SK-N-SH treated with all-trans-retinoic acid at 6 μM for 48 hours (cell line): Measurements from ENCODE around the gene HYI.

Experiments
- TF ChIP-seq, protein P1 (sequence below): fragments of 250-450 bp; sonication (Bioruptor Pico); IDR thresholded peaks from 2 replicates; pipeline ENCODE4 v1.8.0; 2020; ENCODE audit warnings: mild to moderate bottlenecking, moderate library complexity, borderline replicate concordance
- TF ChIP-seq, protein P2 (sequence below): fragments of 250-450 bp; sonication (Bioruptor Pico); IDR thresholded peaks from 2 replicates; pipeline ENCODE4 v1.5.0; 2020; ENCODE audit warnings: mild to moderate bottlenecking, moderate library complexity
- TF ChIP-seq, protein P3 (sequence below): fragments of 250-450 bp; sonication (Bioruptor Pico); IDR thresholded peaks from 2 replicates; pipeline ENCODE4 v1.5.1; 2020; ENCODE audit warnings: low read depth, mild to moderate bottlenecking, moderate library complexity

DNA sequence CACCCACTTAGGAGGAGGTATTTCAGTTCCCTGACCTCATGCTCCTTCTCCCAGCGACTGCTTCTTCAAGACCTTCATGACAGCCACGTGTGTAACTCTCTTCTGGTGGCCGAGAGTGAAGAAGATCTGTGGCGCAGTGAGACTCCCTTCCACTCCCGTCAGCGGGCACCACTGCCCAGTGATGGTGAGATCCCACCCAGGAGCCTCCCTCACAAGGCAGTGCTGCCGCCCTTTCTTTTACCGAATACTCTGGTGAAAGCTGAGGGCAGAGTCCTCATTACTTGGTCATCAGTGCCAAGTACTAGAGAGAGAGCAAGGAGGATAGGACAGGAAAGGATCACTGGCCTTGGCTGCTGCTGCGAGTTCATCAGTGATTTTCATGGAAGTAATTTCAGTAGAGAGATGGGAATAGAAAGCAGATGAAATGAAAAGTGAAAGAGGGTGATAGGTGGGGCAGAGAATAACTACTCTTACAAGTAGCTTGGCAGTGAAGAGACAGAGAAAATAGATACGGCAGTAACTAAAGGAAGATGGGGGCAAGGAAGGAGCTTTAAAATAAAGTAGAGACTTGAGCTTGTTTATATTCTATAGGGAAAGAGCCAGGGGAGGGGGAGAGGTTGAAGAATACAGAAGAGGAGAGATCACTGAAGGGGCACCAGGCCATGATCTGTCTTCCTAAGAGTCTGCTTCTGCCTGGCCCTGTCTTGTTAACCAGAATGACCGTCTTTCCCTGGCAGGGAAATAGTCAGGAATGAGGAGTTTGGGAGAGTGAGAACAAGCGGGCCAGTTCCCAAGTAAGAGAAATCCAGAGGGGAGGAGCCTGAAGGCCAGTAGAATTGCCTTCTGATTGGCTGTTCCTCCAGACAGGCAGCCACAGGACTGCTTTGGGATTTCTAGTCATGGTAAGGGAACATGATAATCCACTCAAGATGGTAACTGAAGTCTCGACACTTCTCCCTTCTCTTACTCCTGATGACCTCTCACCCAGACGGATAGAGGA is 18.3 kb downstream of the HYI start:
- TF ChIP-seq, protein P1, sequence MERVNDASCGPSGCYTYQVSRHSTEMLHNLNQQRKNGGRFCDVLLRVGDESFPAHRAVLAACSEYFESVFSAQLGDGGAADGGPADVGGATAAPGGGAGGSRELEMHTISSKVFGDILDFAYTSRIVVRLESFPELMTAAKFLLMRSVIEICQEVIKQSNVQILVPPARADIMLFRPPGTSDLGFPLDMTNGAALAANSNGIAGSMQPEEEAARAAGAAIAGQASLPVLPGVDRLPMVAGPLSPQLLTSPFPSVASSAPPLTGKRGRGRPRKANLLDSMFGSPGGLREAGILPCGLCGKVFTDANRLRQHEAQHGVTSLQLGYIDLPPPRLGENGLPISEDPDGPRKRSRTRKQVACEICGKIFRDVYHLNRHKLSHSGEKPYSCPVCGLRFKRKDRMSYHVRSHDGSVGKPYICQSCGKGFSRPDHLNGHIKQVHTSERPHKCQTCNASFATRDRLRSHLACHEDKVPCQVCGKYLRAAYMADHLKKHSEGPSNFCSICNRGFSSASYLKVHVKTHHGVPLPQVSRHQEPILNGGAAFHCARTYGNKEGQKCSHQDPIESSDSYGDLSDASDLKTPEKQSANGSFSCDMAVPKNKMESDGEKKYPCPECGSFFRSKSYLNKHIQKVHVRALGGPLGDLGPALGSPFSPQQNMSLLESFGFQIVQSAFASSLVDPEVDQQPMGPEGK (CRISPR knock-in tag): no peak
- TF ChIP-seq, protein P2, sequence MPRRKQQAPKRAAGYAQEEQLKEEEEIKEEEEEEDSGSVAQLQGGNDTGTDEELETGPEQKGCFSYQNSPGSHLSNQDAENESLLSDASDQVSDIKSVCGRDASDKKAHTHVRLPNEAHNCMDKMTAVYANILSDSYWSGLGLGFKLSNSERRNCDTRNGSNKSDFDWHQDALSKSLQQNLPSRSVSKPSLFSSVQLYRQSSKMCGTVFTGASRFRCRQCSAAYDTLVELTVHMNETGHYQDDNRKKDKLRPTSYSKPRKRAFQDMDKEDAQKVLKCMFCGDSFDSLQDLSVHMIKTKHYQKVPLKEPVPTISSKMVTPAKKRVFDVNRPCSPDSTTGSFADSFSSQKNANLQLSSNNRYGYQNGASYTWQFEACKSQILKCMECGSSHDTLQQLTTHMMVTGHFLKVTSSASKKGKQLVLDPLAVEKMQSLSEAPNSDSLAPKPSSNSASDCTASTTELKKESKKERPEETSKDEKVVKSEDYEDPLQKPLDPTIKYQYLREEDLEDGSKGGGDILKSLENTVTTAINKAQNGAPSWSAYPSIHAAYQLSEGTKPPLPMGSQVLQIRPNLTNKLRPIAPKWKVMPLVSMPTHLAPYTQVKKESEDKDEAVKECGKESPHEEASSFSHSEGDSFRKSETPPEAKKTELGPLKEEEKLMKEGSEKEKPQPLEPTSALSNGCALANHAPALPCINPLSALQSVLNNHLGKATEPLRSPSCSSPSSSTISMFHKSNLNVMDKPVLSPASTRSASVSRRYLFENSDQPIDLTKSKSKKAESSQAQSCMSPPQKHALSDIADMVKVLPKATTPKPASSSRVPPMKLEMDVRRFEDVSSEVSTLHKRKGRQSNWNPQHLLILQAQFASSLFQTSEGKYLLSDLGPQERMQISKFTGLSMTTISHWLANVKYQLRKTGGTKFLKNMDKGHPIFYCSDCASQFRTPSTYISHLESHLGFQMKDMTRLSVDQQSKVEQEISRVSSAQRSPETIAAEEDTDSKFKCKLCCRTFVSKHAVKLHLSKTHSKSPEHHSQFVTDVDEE (CRISPR knock-in tag): no peak
- TF ChIP-seq, protein P3, sequence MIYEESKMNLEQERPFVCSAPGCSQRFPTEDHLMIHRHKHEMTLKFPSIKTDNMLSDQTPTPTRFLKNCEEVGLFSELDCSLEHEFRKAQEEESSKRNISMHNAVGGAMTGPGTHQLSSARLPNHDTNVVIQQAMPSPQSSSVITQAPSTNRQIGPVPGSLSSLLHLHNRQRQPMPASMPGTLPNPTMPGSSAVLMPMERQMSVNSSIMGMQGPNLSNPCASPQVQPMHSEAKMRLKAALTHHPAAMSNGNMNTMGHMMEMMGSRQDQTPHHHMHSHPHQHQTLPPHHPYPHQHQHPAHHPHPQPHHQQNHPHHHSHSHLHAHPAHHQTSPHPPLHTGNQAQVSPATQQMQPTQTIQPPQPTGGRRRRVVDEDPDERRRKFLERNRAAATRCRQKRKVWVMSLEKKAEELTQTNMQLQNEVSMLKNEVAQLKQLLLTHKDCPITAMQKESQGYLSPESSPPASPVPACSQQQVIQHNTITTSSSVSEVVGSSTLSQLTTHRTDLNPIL: no peak
